ENCODE results near the gene ZMPSTE24.
"Not testable (repeated sequence)": the region's sequence is repeated elsewhere in the genome, so short reads cannot be mapped to it uniquely, and the experiment has no call there.

GRCh38 chr1:40221471-40221905, 36.5 kb upstream of the ZMPSTE24 start:
- not testable (repeated sequence) for TF ChIP-seq CTCF (IDR thresholded peaks at IDR 0.05; ENCODE audit: low read depth, low read length); EZH2phosphoT487 (IDR thresholded peaks at IDR 0.05; ENCODE audit: low read depth)

Measured in OCI-LY3 (cell line).